Measurements from ENCODE around the gene CTNNA2.

- TF ChIP-seq HMGXB4 (CRISPR knock-in tag; IDR thresholded peaks at IDR 0.05) (no peak), RBM25 (IDR thresholded peaks at IDR 0.05; ENCODE audit: low read depth, low read length, severe bottlenecking) (no peak), BCLAF1 (IDR thresholded peaks at IDR 0.05; ENCODE audit: borderline replicate concordance in 1 of 2, control insufficient read depth in 1 of 2, low read depth in 2 of 2, low read length in 1 of 2) (no peak), MCM7 (IDR thresholded peaks at IDR 0.05) (no peak), ZNF311 (CRISPR knock-in tag; IDR thresholded peaks at IDR 0.05) (no peak), ZNF830 (CRISPR knock-in tag; IDR thresholded peaks at IDR 0.05) (no peak), RFX5 (IDR thresholded peaks at IDR 0.05; ENCODE audit: low read depth, low read length) (no peak), PBX2 (CRISPR knock-in tag; IDR thresholded peaks at IDR 0.05; ENCODE audit: low read depth) (no peak), PBX2 (tag; conservative IDR thresholded peaks at IDR 0.05; ENCODE audit: low read depth) (no peak)
These were observed 680.7 kb downstream of the CTNNA2 start for GRCh38 chr2:80193566-80193965.

Data from K562 (cell line).